Measurements from ENCODE around the gene DUSP10. TPM values are rescaled to one million over a fixed set of nuclear protein-coding genes. Genes with fewer than 3 reads are reported as not detected.

DUSP10 gene
- total RNA-seq, 4 donors from 2014 or later, result 3.8 to 7.3 (median 4.4) TPM

DNA sequence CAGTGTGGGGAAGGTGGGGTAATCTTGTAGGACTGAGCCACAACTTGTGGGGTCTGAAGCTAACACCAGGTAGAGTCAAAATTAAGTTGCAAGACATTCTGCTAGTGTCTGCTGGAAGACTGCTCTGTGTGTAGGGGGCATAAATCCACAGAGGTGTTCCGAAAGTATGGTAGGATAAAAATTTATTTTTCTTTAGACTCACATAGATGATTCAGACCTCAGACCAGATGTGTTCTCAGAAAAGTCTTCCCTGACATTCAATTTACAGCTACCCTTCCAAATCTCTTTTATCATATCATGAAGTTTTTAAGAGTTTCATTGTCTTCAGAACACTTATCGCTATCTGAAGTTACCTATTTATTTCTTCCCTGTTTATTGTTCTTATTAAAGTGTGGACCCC is 21.3 kb downstream of the DUSP10 start:
- TF ChIP-seq, protein P1, sequence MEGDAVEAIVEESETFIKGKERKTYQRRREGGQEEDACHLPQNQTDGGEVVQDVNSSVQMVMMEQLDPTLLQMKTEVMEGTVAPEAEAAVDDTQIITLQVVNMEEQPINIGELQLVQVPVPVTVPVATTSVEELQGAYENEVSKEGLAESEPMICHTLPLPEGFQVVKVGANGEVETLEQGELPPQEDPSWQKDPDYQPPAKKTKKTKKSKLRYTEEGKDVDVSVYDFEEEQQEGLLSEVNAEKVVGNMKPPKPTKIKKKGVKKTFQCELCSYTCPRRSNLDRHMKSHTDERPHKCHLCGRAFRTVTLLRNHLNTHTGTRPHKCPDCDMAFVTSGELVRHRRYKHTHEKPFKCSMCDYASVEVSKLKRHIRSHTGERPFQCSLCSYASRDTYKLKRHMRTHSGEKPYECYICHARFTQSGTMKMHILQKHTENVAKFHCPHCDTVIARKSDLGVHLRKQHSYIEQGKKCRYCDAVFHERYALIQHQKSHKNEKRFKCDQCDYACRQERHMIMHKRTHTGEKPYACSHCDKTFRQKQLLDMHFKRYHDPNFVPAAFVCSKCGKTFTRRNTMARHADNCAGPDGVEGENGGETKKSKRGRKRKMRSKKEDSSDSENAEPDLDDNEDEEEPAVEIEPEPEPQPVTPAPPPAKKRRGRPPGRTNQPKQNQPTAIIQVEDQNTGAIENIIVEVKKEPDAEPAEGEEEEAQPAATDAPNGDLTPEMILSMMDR (IDR thresholded peaks at IDR 0.05), result no peak
- no peak for TF ChIP-seq POLR2A (IDR thresholded peaks at IDR 0.05)
- TF ChIP-seq EP300 (IDR thresholded peaks at IDR 0.05), result no peak
- WGBS, 2 donors, result 92 to 98% methylated on average over 2 of the region's 2 CpGs
- H3K4me1 ChIP-seq, result peaks cover 0 to 37% (median 5%) of the 10 kb centered on the region in 4 donors
- DNase-seq (ENCODE audit: low spot score in 2 of 2), result no peak
- H3K4me3 ChIP-seq, result no peak overlapping the region
- no peak overlapping the region for H3K27ac ChIP-seq
- H3K27me3 ChIP-seq, result no peaks in the 10 kb centered on the region
- H3K36me3 ChIP-seq, result peaks cover 0 to 3% (median 0%) of the 10 kb centered on the region in 3 donors
- H3K9me3 ChIP-seq, result peaks cover 0 to 4% (median 0%) of the 10 kb centered on the region in 4 donors

DNA sequence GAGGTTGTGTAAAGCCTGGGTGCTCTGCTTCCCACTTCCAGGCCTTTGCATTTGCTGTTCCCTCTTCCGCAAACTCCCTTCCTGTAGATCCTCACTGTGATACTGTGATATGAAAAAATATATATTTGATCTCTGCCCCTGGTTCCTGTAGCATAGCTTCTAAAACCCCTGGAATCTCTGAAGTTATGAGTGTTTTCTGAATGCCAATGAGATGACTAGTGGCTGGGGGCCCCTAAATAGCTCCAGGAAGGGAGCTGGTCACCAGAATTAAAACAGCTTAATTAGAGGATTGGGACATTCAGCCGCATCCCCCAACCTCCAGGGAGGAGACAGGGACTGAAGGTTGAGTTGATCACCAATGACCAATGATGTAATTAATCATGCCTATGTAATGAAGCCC is 21.9 kb downstream of the DUSP10 start:
- Histone ChIP-seq H3K9me3 (peaks cover 0 to 4% (median 0%) of the 10 kb centered on the region in 4 donors), H3K27ac (no peak overlapping the region), H3K4me1 (peaks cover 0 to 35% (median 5%) of the 10 kb centered on the region in 4 donors), H3K36me3 (peaks cover 0 to 3% (median 0%) of the 10 kb centered on the region in 3 donors), H3K27me3 (no peaks in the 10 kb centered on the region), H3K4me3 (no peak overlapping the region)
- 92 to 93% methylated on average over 2 of the region's 2 CpGs for WGBS, 2 donors
- TF ChIP-seq POLR2A (IDR thresholded peaks at IDR 0.05), result no peak
- no peak for TF ChIP-seq EP300 (IDR thresholded peaks at IDR 0.05)
- TF ChIP-seq, protein P1 (IDR thresholded peaks at IDR 0.05), result no peak
- no peak for DNase-seq (ENCODE audit: low spot score in 2 of 2)

DNA sequence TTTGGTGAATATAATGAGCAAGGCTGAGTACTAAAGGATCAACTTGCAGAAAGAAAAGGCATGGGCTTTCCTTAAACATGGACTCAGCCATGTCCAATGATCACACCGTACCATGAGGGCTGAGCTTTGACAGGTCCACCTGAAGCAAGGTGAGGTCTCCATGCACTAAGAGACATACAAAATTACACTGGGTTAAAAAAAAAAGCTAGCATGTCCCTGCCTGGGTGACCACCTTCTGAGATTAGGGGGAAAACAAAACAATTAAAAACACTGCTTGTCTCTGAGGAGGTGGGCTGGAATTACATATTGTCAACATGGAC is 22.7 kb downstream of the DUSP10 start:
- no peak for DNase-seq (ENCODE audit: low spot score in 2 of 2)
- 89 to 90% methylated on average over 1 of the region's 1 CpG for WGBS, 2 donors
- Histone ChIP-seq H3K4me3 (no peak overlapping the region), H3K4me1 (peaks cover 0 to 28% (median 5%) of the 10 kb centered on the region in 4 donors), H3K27me3 (no peaks in the 10 kb centered on the region), H3K9me3 (peaks cover 0 to 4% (median 0%) of the 10 kb centered on the region in 4 donors), H3K36me3 (peaks cover 0 to 3% (median 0%) of the 10 kb centered on the region in 3 donors), H3K27ac (no peak overlapping the region)
- no peak for TF ChIP-seq POLR2A (IDR thresholded peaks at IDR 0.05)
- TF ChIP-seq, protein P1 (IDR thresholded peaks at IDR 0.05), result no peak
- TF ChIP-seq EP300 (IDR thresholded peaks at IDR 0.05), result no peak

DNA sequence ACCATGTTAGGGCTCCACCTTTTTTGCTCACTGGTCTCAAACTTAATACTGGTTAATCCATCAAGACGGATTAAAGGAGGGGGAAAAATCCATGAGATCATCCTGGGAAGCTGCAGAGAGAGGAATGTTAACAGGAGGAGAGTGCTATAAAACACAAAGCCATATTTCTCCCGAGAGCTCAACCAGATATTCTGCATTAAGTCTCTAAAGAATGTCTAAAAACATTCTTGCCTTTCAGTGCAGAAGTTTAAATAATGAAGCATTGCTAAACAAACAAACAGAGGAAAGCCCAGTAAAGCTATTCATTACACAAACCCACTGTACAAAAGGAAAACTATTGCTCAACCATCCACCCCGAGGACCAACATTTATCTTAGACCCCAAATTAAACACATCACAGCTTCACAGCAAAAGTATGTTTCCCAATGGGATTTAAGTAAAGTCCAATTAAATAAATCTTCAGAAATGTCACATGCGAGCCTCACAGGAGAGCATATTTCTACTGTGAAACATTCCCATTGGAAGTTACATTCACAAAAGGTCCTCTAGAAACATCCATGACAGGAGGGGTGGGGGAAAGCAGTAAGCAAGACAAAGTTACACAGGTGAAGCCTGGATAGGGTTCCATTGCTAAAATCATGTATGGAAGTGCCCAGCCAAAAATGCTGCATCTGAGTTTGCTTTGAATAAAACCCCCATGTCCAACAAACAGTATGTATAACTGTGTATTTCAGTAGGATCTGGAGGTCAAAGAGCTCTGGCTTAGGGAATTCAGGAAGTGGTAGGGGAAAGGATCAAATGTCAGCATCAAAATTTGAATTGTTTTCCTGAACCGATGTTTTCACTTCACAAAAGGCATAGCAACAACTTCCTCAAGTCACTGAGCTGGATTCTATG is 23.3 kb downstream of the DUSP10 start:
- WGBS, 2 donors, result 22 to 24% methylated on average over 5 of the region's 5 CpGs
- TF ChIP-seq, protein P1 (IDR thresholded peaks at IDR 0.05), result no peak
- no peak for TF ChIP-seq EP300 (IDR thresholded peaks at IDR 0.05)
- no peak for TF ChIP-seq POLR2A (IDR thresholded peaks at IDR 0.05)
- H3K4me1 ChIP-seq, result peaks cover 0 to 28% (median 5%) of the 10 kb centered on the region in 4 donors

DNA sequence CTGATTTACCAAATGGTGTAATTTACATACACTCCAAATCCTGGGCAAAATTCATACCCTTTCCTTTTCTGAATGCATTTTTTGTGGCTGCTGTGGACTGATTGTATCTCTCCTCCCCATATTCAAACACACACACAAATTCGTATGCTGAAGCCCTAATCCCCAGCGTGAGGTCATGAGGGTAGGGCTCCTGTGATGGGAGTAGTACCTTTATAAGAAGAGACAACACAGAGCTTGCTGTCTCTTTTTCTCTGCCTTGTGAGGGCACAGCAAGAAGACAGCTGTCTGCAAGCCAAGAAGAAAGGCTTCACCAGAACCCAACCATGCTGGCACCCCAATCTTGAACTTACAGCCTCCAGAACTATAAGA is 24.4 kb downstream of the DUSP10 start:
- H3K4me3 ChIP-seq, result no peak overlapping the region
- WGBS, 2 donors, result 85 to 90% methylated on average over 2 of the region's 2 CpGs
- no peak for DNase-seq (ENCODE audit: low spot score in 2 of 2)
- H3K27me3 ChIP-seq, result no peaks in the 10 kb centered on the region
- TF ChIP-seq, protein P1 (IDR thresholded peaks at IDR 0.05), result no peak
- TF ChIP-seq EP300 (IDR thresholded peaks at IDR 0.05), result no peak
- TF ChIP-seq POLR2A (IDR thresholded peaks at IDR 0.05), result no peak
- no peaks in the 10 kb centered on the region for H3K36me3 ChIP-seq
- no peak overlapping the region for H3K27ac ChIP-seq
- H3K9me3 ChIP-seq, result no peaks in the 10 kb centered on the region
- H3K4me1 ChIP-seq, result peaks cover 0 to 23% (median 8%) of the 10 kb centered on the region in 4 donors

More for the DNA sequence above, 23.3 kb downstream of the DUSP10 start:
- Histone ChIP-seq H3K27ac (peak overlapping the region in 1 of 4 donors; percentile 32), H3K36me3 (peaks cover 0 to 1% (median 0%) of the 10 kb centered on the region in 3 donors), H3K4me3 (no peak overlapping the region), H3K27me3 (no peaks in the 10 kb centered on the region), H3K9me3 (peaks cover 0 to 2% (median 0%) of the 10 kb centered on the region in 4 donors)
- DNase-seq (ENCODE audit: low spot score in 2 of 2), result no peak

Measured in tibial nerve (tissue), 4 donors.